Measurements from ENCODE around the gene ZNF613. TPM values are rescaled to one million over a fixed set of nuclear protein-coding genes. Genes with fewer than 3 reads are reported as not detected.

Gene ZNF613
- 9.6 and 11.2 TPM in 2 replicates for total RNA-seq

DNA sequence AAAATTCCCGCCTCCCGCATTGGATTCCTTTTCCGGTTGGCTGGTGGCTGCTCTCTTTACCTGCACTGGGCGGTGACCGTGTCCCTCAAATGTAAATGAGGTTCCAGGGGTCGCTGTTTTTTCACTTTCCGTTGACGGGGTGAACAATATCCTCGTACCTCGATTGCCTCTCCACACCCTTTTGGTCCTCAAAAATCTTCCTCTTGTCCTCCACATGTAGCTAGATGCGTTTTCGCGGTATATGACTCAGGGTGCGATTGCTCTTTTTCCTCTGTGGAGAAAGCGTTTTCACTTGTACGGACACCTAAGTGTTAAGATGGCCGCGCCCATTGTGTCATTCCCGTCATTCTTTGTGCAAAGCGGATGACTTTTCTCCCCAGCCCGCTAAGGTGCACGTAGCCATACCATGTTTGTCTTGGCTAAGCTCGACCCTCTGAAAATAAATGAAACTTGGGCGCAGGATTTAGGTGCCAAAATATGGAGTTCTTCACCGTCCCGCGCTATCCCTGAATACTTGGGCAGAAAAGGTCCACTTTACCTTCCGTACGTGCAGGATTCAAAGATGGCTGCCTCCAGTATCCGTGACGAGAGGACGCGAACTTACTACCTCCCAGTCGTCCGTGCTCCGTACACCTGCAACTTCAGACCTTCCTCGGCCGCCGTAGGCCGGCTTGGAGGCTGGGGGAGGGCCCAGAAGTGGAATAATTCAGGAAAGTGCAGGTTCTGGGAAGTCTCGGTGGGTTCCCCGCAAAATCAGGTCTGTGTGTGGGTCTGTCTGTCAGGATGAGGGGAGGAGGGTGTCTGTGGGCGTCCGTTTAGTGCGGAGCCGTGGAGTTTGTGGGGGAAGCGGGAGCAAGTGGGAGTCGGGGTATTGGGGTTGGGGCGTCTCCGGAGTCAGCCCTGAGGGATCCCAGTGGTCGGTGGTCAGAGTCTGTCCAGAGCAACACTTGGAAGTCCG lies at the start of gene ZNF613:
Gene ZNF613, plus strand, starts transcription at position 689 of the 958 bp plus-strand sequence. CDS start 8,749 bp downstream, outside the sequence.

GRCh38 chr19:51887522-51888498 lies 39.5 kb upstream of the ZNF613 start, which contains the start of gene ZNF577:
TSS of gene ZNF577 (minus strand) at chr19:51887951. CDS start at chr19:51880382, 7,569 bp downstream.

GRCh38 chr19:51904331-51905165 lies 22.7 kb upstream of the ZNF613 start, which contains the start of gene ZNF649:
TSS of gene ZNF649 (minus strand) at chr19:51905017. CDS start at chr19:51900107, 4,910 bp downstream.

GRCh38 chr19:51986309-51987291 lies 59.3 kb downstream of the ZNF613 start, which contains the start of gene ZNF350:
TSS of gene ZNF350 (minus strand) at chr19:51986840. CDS start at chr19:51974360, 12,480 bp downstream.

Other genes with a start within 250 kb of the ZNF613 start
- gene SPACA6, start 234.1 kb upstream of the ZNF613 start, total RNA-seq = 9.7 and 12.3 TPM in 2 replicates
- not detected in 2 replicates for gene HAS1, start 203.5 kb upstream of the ZNF613 start, total RNA-seq
- 0.18 TPM in 1 of 2 replicates, not detected in the other for gene FPR1, start 175.6 kb upstream of the ZNF613 start, total RNA-seq
- gene FPR2, start 166.3 kb upstream of the ZNF613 start, total RNA-seq = not detected in 2 replicates
- not detected in 2 replicates for gene FPR3, start 132.3 kb upstream of the ZNF613 start, total RNA-seq
- gene ZNF577, start 39.5 kb upstream of the ZNF613 start, total RNA-seq = 5.2 and 13.0 TPM in 2 replicates
- gene ZNF649, start 22.5 kb upstream of the ZNF613 start, total RNA-seq = 4.7 and 9.1 TPM in 2 replicates
- gene ZNF350, start 59.4 kb downstream of the ZNF613 start, total RNA-seq = 6.9 and 7.1 TPM in 2 replicates
- 9.6 and 17.3 TPM in 2 replicates for gene ZNF615, start 80.7 kb downstream of the ZNF613 start, total RNA-seq
- 8.5 and 8.7 TPM in 2 replicates for gene ZNF614, start 100.9 kb downstream of the ZNF613 start, total RNA-seq
- gene ZNF432, start 121.4 kb downstream of the ZNF613 start, total RNA-seq = 3.1 and 5.8 TPM in 2 replicates
- gene ZNF841, start 168.3 kb downstream of the ZNF613 start, total RNA-seq = 20.4 and 21.5 TPM in 2 replicates
- gene ZNF616, start 212.5 kb downstream of the ZNF613 start, total RNA-seq = 5.4 and 8.4 TPM in 2 replicates
- 3.1 and 11.0 TPM in 2 replicates for gene ZNF836, start 244.1 kb downstream of the ZNF613 start, total RNA-seq